Neuron (in vitro differentiated cells): ENCODE results near the gene GLCE.

ENCODE experiments used
- H2AFZ ChIP-seq: one replicate; pipeline ENCODE4 v1.6.1; 2013; ENCODE audit warnings: low read depth, mild to moderate bottlenecking, inconsistent platforms, low read length, moderate library complexity
- H3K27me3 ChIP-seq: one replicate; pipeline ENCODE4 v1.6.1; 2013; ENCODE audit warnings: low read length; ENCODE audit not compliant: insufficient read depth
- H3K36me3 ChIP-seq: one replicate; pipeline ENCODE4 v1.6.1; 2013; ENCODE audit warnings: low read length; ENCODE audit not compliant: insufficient read depth
- H3K4me1 ChIP-seq: one replicate; pipeline ENCODE4 v1.6.1; 2013; ENCODE audit warnings: low read length; ENCODE audit not compliant: insufficient read depth
- H3K4me3 ChIP-seq: 2 replicates; pipeline ENCODE4 v1.5.1; 2013; ENCODE audit warnings: mild to moderate bottlenecking, low read length, moderate library complexity
- H3K9me3 ChIP-seq: one replicate; pipeline ENCODE4 v1.6.1; 2013; ENCODE audit warnings: low read length

The GLCE gene

GRCh38 chr15:69160141-69160993 is at the start of gene GLCE:
Gene GLCE (plus strand): TSS chr15:69160635. CDS start chr15:69255807, 95,172 bp downstream.
- Histone ChIP-seq H3K9me3 (no peaks in the 10 kb centered on the region), H2AFZ (peak within 1 kb of the TSS; percentile 90), H3K4me1 (peaks cover 10% of the 10 kb centered on the region), H3K36me3 (no peaks in the 10 kb centered on the region), H3K4me3 (peak within 1 kb of the TSS; percentile 62), H3K27me3 (peaks cover 8% of the 10 kb centered on the region)

- H3K4me1 ChIP-seq: peaks cover 21% of the 10 kb centered on the region
- no peak overlapping the region for H2AFZ ChIP-seq
- H3K4me3 ChIP-seq: no peak overlapping the region
- peaks cover 12% of the 10 kb centered on the region for H3K27me3 ChIP-seq
- H3K9me3 ChIP-seq: no peaks in the 10 kb centered on the region
- no peaks in the 10 kb centered on the region for H3K36me3 ChIP-seq
These were observed 46.0 kb upstream of the GLCE start for GRCh38 chr15:69114331-69114928.

- Histone ChIP-seq H3K36me3 (no peaks in the 10 kb centered on the region), H2AFZ (no peak overlapping the region), H3K9me3 (no peaks in the 10 kb centered on the region), H3K27me3 (peaks cover 12% of the 10 kb centered on the region), H3K4me3 (no peak overlapping the region), H3K4me1 (peaks cover 21% of the 10 kb centered on the region)
These were observed 45.4 kb upstream of the GLCE start for GRCh38 chr15:69115031-69115430.

DNA sequence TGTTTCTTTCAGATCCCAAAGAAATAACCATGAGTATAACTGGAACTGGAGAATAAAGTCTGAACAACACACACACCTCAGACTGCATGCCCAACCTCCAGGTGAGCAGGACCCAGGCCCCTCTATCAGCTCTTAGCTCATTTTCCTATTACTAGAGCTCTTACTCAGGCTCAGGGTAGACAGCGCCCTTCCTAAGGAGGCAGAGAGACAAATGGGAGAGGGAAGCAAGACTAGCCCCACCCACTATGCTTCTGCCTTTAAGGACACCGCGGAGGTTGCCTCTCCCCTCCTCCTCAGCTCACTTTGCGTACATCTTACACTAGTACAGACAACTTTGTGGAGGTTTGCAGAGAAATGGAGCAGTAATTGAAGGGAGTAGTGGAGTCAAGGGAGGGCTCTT is 44.0 kb upstream of the GLCE start:
- peaks cover 21% of the 10 kb centered on the region for H3K4me1 ChIP-seq
- H3K36me3 ChIP-seq: no peaks in the 10 kb centered on the region
- peaks cover 12% of the 10 kb centered on the region for H3K27me3 ChIP-seq
- H2AFZ ChIP-seq: no peak overlapping the region
- no peak overlapping the region for H3K4me3 ChIP-seq
- no peaks in the 10 kb centered on the region for H3K9me3 ChIP-seq

GRCh38 chr15:69117431-69117871 is 43.0 kb upstream of the GLCE start:
- Histone ChIP-seq H3K27me3 (peaks cover 12% of the 10 kb centered on the region), H3K4me3 (no peak overlapping the region), H3K4me1 (peaks cover 21% of the 10 kb centered on the region), H2AFZ (no peak overlapping the region), H3K9me3 (no peaks in the 10 kb centered on the region), H3K36me3 (no peaks in the 10 kb centered on the region)

- H3K27me3 ChIP-seq: peaks cover 12% of the 10 kb centered on the region
- no peaks in the 10 kb centered on the region for H3K36me3 ChIP-seq
- H3K4me1 ChIP-seq: peaks cover 21% of the 10 kb centered on the region
- no peak overlapping the region for H2AFZ ChIP-seq
- H3K4me3 ChIP-seq: no peak overlapping the region
- no peaks in the 10 kb centered on the region for H3K9me3 ChIP-seq
These were observed 42.3 kb upstream of the GLCE start for GRCh38 chr15:69118089-69118488.

DNA sequence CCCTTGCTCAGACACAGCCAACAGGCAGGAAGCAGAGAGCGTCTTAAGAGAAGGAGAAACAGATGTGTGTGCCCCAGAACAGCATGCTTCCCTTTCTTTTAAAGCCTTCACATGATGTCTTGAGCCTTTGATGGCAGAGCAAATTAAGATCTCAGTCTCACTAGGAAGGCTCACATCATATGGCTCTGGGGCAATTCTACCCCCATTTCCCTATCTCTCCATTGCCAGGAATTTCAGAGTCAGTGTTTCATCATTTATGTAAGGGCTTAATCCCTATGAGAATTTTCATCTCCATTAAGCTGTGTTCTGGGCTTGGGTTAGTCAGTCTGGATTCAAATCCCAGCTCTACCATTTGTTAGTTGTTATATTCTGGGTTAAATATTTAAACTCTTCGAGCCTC is 41.4 kb upstream of the GLCE start:
- peaks cover 21% of the 10 kb centered on the region for H3K4me1 ChIP-seq
- H3K9me3 ChIP-seq: no peaks in the 10 kb centered on the region
- H3K27me3 ChIP-seq: peaks cover 12% of the 10 kb centered on the region
- H3K4me3 ChIP-seq: no peak overlapping the region
- H3K36me3 ChIP-seq: no peaks in the 10 kb centered on the region
- H2AFZ ChIP-seq: no peak overlapping the region

- no peak overlapping the region for H2AFZ ChIP-seq
- H3K9me3 ChIP-seq: no peaks in the 10 kb centered on the region
- no peak overlapping the region for H3K4me3 ChIP-seq
- no peaks in the 10 kb centered on the region for H3K36me3 ChIP-seq
- peaks cover 21% of the 10 kb centered on the region for H3K4me1 ChIP-seq
- H3K27me3 ChIP-seq: peaks cover 12% of the 10 kb centered on the region
These were observed 40.6 kb upstream of the GLCE start for GRCh38 chr15:69119683-69120395.

DNA sequence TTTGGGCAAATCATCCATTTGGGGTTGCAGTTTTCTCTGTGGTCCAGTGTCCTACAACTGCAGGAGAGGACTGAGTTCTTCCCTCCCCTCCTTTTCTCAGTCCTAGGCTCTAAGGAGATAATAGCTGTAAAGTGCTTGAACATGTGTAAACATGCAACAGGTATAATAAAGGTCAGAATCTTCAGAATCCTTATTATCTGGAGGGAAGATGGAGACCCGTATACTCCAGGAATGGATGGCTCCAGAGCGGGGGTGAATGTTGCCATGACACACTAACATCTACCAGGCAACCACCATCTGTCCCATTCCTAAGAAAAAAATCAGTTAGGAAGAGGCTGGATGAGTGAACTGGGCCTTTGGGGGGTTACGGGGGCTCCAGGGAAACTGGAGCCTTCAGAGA is 39.7 kb upstream of the GLCE start:
- peaks cover 23% of the 10 kb centered on the region for H3K4me1 ChIP-seq
- no peaks in the 10 kb centered on the region for H3K36me3 ChIP-seq
- H3K4me3 ChIP-seq: no peak overlapping the region
- no peak overlapping the region for H2AFZ ChIP-seq
- no peaks in the 10 kb centered on the region for H3K9me3 ChIP-seq
- peaks cover 8% of the 10 kb centered on the region for H3K27me3 ChIP-seq

DNA sequence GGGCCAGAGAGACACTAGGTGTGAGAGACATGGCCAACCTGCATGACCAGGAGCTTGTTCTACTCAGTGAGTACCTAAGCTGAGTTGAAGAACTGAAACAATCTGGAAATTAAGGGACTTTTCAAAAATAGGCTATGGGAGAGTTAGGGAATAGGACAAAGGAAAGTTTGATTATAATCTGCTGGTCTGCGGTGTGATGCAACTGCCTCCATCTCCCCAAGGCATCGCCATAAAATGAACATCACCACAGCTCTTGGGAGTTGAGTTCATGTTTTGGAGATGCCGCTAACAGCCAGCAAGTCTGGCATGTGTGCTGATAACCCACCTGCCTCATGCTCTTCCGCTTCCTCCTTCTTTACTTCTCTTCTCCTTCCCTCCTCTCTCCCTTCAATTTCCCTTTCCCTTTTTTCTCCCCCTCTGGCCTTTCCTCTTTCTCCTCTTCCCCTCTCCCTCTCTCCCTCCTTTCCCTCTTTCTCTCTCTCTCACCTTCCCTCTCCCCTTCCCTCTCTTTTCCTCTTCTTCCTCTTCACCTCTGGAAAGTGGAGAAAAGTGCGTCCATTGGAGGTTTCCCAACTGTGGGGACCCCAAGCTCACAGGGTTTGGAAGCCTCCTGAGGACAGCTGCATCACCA is 39.1 kb upstream of the GLCE start:
- H3K27me3 ChIP-seq: peaks cover 9% of the 10 kb centered on the region
- H2AFZ ChIP-seq: no peak overlapping the region
- peaks cover 23% of the 10 kb centered on the region for H3K4me1 ChIP-seq
- no peaks in the 10 kb centered on the region for H3K36me3 ChIP-seq
- no peaks in the 10 kb centered on the region for H3K9me3 ChIP-seq
- H3K4me3 ChIP-seq: no peak overlapping the region

- Histone ChIP-seq H3K9me3 (no peaks in the 10 kb centered on the region), H3K4me3 (no peak overlapping the region), H2AFZ (no peak overlapping the region), H3K4me1 (peaks cover 2% of the 10 kb centered on the region), H3K36me3 (no peaks in the 10 kb centered on the region), H3K27me3 (peaks cover 13% of the 10 kb centered on the region)
These were observed 35.2 kb upstream of the GLCE start for GRCh38 chr15:69125236-69125635.

- no peaks in the 10 kb centered on the region for H3K36me3 ChIP-seq
- no peak overlapping the region for H2AFZ ChIP-seq
- H3K9me3 ChIP-seq: no peaks in the 10 kb centered on the region
- peaks cover 2% of the 10 kb centered on the region for H3K4me1 ChIP-seq
- H3K4me3 ChIP-seq: no peak overlapping the region
- peaks cover 13% of the 10 kb centered on the region for H3K27me3 ChIP-seq
These were observed 34.4 kb upstream of the GLCE start for GRCh38 chr15:69126054-69126469.

GRCh38 chr15:69127306-69127705 is 33.1 kb upstream of the GLCE start:
- Histone ChIP-seq H3K9me3 (no peaks in the 10 kb centered on the region), H3K36me3 (no peaks in the 10 kb centered on the region), H3K4me1 (peaks cover 2% of the 10 kb centered on the region), H3K27me3 (peaks cover 13% of the 10 kb centered on the region), H3K4me3 (no peak overlapping the region), H2AFZ (no peak overlapping the region)
